Loucy (cell line): ENCODE measurements around the gene ENOX1.

ENCODE experiments used
- EZH2phosphoT487 ChIP-seq: fragments of 200-600 bp; IDR thresholded peaks from 2 replicates; pipeline ENCODE4 v1.6.1; 2018; ENCODE audit warnings: antibody characterized with exemption, mild to moderate bottlenecking, moderate library complexity, borderline replicate concordance
- TF ChIP-seq, protein P1 (sequence below): fragments of 200-600 bp; sonication (generic); conservative IDR thresholded peaks from 2 replicates; pipeline ENCODE4 v1.5.1; 2014; ENCODE audit warnings: mild to moderate bottlenecking, antibody characterized with exemption, low read length

DNA sequence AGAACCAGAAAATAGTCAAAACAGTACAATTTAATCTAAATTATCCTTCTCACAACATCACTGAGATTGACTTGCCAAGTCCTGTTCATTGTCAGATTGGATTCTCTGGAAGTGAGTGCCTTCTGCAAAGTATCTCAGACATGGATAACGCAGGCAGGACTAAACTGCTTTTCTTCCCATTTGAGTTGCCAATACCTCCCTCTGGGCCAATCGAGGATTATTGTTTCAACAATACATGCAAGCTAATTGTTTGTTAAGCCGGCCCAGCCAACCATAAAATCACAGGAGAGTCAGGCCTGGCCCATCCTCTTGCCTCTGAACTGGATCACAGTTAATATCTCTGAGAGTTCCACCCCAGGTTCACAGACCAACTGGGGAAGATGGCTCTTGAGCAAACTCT, 240.0 kb downstream of the ENOX1 start:
- TF ChIP-seq, protein P1, sequence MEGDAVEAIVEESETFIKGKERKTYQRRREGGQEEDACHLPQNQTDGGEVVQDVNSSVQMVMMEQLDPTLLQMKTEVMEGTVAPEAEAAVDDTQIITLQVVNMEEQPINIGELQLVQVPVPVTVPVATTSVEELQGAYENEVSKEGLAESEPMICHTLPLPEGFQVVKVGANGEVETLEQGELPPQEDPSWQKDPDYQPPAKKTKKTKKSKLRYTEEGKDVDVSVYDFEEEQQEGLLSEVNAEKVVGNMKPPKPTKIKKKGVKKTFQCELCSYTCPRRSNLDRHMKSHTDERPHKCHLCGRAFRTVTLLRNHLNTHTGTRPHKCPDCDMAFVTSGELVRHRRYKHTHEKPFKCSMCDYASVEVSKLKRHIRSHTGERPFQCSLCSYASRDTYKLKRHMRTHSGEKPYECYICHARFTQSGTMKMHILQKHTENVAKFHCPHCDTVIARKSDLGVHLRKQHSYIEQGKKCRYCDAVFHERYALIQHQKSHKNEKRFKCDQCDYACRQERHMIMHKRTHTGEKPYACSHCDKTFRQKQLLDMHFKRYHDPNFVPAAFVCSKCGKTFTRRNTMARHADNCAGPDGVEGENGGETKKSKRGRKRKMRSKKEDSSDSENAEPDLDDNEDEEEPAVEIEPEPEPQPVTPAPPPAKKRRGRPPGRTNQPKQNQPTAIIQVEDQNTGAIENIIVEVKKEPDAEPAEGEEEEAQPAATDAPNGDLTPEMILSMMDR, result no peak
- TF ChIP-seq EZH2phosphoT487, result no peak
